ENCODE measurements around the gene SYF2.
A peak's percentile ranks its signal among the peaks of the same experiment; 100 is the strongest.
"Not testable (repeated sequence)": the region's sequence is repeated elsewhere in the genome, so short reads cannot be mapped to it uniquely, and the experiment has no call there.

The SYF2 gene

DNA sequence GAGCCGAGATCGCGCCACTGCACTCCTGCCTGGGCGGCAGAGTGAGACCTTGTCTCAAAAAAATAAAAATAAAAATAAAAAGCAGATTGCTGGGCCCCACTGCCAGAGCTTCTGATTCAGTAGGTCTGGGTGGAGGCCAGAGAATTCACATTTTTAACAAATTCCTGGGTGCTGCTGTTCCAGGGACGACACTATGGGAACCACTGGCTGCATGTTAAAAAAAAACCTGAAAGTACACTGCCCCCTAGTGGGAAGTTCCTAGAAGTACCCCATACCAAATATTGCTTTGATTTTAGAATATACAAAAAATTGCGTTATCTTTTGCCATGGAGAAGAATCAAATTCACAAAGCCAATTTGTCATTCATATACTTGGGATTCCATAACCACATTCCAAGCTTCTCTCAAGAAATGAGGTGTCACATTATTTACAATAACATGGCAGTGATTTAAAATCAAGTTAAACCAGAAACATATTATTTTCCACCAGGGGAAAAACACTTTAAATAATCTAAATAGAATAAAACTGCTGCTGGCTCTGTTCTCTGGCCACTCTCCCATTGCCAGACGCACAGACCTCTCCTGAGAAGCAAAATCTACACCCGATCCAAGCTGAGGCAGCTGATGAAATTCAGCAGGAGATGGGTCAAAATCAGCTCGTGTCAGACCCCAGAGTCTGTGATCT lies 27.4 kb downstream of the SYF2 start:
- DNase-seq: peak; percentile 40

DNA sequence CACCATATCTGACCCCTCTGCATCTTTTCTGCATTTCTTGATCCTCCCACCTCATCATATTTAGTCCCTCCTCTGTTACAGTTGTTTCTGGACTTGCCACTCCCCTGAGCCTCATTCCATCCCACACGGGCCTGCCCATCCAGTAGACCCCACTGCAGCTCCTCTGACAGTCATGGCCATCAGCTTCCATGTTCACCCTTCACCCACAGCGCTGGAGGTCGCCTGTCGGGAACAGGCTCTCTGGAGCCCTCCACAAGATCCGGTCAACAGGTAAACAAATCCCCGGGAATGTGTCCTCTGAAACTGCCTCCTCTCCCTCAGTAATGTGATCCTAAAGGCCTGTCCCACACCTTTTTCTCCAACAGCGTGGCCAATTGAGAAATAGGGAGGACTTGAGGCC lies 31.3 kb downstream of the SYF2 start:
- DNase-seq: no peak

DNA sequence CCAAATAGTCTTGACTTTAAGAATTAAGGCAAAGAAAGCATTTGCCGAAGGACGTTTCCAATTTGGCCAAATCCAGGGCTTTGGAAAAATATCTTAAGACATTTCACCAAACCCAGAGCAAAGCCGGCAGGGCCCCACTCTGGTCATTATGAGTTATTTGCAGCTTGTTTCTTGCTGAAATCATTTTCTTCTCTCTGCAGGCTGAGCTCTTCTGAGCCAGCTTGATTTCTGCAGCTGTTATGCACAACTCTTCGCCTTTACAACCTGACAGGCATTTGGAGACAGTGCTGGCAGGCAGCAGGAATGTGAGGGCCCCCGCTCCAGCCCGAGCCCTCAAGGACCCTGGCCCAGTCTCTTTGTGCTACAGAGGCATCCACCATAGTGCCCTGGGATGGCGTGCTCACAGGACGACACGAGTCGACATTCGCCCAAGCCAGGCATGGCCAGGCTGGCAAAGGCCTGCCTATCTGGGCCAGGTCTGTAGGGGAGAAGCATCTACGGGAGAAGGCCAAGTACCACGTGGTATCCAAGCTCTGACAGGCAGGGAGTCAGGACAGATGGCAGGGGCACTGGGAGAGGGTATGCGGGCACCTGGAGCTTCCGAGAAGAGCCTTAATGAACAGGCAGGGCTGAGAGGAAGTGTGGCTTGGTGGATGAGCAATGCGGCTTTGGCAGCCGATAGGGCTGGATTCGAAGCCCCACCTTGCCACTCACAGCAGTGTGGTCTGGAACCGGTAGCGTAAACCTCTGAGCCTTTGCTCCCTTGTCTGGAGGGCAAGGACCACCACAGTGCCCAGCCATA lies 32.3 kb downstream of the SYF2 start:
- no peak for DNase-seq

DNA sequence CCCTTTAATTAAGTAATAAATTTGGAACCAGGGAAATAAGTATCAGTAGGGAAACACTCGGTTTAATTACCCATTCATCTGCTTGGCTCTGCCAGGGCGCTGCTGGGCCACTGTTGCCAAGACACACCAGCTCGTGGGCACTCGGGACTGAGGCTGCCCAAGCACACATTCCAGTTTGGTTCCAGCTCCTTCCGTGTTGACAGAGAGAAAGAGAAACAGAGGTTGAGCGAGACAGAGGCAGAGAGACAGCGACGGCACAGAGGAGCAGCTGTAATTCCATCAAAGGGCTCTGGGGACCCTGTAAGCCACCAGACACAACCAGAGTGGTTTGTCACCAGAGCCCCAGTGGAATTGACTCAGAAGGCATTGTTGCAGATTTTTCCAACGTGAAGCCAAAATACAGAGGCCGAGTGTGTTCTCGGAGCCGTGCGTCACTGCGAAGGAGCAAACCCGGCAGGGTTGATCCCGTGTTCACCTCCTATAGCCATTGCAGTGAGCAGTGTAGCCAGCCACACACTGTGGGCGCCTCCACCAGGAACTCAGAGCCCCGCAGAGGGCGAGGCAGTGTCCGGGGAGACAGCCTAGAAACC lies 33.5 kb downstream of the SYF2 start:
- no peak for DNase-seq

DNA sequence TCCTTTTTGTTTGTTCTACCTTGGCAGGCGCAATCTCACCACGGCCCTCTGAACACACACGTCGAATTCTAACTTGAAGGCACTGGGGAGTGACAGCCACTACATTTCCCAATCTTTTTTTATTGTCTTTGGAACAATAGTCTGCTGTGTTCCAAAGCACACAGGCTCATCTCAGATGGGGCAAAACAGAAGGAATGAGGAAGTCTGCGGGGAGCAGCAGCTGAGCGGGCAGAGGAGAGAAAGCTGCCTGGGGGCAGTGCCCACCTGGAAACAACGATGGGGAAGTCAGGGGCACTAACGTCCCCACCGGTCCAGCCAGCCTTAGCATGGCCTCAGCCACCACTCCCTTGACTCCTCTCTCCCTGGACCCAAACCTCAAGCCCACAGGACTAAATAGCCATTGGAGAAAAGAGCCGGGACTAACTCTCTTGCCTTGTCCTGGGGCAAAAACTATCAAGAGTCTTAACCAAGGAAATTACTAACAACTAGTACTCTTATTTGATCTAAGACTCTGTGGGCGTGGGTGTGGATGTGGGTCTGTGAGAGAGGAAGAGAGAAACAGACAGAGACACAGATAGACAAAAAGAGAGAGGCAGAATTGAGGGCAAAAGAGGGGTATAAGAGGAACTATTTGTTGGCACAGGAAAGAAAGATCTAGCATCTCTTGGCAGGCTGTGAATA lies 34.2 kb downstream of the SYF2 start:
- no peak for DNase-seq

DNA sequence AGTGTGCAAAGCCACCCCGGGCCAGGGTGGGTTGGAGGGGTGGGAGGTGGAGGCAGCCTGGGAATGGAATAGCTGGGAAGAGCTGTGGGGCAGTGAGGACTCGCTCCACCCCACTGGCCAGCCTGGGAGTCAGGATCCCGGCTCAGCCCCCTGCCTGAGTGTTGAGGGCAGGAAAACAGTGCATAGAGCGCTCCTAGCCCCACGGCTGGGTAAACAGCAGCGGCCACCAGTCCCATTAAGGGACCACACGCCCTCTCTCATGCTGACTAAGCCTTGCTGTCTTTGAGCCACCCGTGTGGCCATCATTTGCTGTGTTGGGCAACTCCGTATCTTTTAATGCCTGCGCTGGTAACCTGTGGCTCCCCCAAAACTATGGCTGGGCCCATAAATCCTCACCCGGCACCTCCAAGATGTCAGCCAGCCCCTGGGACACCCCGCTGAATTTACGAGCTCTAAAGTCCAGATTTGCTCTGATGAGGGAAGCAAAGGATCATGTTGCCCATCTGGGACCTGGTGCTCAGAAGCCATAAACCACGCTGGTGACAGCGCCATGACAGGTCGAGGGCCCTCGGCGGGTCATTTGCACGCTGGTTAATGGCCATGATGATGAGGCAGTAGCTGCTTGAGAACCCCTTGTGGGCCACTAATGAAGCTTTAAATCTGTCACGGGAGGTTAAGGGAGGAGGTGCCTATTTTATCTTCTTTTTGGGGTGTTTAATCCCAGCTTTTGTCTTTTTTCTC lies 34.9 kb downstream of the SYF2 start:
- no peak for DNase-seq

DNA sequence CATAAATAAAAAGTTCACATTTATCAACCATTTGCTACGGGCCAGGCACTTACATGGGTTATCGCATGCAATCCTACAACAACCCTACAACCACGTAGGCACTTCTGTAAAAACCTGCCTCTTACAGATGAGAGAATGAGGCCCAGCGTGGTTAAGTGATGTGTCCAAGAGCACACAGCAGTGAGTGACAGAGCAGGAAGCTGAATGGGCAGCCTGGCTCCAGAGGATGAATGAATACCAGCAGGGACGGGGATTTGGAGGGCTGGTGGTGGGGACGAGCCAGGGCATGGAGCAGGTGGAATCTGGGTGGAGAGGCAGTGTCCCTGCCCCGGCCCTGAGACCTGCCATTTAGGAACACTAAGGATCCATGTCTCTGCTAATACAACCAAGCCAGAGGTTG lies 35.5 kb downstream of the SYF2 start:
- DNase-seq: no peak

DNA sequence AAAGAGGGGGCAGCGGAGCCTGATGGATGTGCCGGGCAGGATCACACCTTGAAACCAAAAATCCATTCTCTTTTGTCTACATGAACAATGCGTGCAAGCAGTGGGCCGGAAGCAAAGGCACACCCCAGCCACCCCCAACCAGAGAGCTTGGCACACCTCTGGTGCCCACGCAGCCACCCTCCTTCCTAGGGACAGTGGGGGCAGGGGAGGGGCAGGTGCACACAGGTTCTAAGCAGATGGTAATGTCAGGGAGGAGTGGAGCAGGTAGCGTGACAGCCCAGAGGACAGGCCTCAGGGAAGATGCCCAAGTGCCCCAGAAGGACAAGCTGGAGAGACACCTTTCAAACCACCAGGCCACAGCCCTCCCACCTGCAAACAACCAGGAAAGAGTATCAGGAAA lies 36.5 kb downstream of the SYF2 start:
- DNase-seq: no peak

DNA sequence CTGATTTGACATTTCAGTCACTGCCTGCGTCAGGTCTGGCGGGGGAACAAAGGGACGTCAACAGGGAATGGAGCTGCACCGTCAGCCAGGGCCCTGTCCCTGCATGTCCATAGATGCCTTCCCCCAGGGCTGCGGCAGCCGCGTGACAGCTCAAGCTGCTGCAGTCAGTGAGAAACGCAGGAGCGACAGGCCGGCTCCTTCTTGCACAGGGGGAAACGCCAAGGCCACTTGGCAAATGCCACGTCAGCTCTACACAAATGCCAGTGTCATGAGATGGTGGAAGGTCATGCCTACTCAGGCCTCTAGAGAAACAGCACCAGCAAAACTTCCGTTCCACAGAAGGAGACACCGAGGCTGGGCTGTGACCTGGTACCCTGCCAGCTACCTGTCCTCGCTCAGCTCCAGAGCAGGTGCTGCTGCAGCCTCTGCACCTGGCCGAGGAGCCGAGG lies 37.7 kb downstream of the SYF2 start:
- DNase-seq: no peak

DNA sequence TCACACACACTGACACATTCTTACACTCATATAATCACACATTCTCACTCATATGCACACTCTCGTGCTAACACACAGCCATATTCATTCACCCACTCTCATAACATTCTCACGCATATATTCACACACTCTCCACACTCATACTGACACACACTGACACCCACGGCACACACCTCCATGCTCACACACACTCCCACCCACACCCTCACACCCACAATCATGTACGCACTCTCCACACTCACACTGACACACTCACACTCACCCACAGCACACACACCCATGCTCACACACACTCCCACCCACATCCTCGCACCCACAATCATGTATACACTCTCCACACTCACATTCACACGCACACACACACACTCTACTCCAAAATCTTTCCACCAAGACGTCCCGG lies 38.2 kb downstream of the SYF2 start:
- no peak for DNase-seq

DNA sequence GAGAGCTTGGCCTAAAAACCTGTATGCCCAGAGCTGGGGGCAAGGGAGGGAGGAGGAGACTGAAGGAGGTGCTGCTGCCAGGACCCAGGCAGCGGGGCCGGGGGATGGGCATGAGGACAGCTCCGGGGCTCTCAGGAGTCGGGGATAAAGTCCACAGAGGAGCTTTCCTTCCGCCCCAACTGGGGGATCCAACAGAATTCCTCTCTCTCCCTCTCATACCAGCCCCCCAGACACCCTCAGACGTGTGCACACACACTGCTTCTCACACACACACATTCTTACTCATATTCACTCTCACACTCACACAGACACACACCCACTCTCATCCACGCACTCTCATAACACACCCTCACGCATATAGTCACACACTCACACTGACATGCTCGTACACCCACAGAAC lies 39.1 kb downstream of the SYF2 start:
- no peak for DNase-seq

DNA sequence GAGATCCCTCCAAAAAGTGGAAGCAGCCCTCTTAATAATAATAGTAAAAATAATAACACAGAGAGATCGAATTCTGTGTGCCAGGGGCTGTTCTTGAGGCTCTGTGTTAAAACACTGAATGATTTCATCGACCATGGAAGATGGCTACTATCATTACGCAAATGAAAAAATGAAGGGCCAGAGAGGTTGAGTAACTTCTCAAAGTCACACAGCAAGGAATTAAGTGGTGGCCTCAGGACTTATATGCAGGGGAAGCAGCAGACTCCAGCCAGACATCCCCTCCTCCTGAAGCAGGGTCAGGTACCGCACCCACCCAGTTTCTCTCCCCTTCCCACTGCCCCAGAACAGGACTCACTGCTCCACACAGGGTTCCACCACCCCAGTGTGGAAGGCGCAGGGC lies 40.1 kb downstream of the SYF2 start:
- DNase-seq: no peak

DNA sequence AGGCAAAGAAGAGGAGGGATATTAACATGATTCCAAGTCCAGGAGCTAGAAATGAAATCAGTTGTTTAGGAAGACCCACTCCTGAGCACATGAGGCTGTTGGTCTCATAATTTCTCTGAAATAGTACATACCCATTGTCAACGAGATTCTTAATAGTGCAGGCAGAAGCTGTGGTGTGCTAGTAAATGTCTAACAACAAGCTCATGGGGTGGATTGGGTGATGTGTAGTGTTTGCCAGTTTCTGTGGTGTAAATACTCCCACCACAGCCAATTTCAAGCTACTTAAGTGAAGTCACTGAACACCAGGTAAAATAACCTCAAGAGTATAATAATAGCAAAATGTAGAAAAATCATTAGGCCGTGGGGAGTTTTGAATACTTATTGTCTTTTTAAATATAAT lies 42.0 kb downstream of the SYF2 start:
- no peak for DNase-seq

DNA sequence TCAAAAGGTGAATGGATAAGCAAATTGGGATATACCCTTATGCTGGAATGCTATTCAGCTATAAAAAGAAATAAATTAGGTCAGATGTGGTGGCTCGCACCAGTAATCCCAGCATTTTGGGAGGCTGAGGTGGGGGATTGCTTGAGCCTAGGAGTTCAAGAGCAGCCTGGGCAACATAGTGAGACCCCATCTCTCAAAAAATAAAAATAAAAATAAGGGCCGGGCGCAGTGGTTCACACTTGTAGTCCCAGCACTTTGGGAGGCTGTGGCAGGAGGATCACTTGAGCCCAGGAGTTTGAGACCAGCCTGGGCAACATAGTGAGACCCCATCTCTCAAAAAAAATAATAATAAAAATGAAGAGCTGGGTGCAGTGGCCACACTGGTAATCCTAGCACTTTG lies 44.4 kb downstream of the SYF2 start:
- not testable (repeated sequence) for DNase-seq

DNA sequence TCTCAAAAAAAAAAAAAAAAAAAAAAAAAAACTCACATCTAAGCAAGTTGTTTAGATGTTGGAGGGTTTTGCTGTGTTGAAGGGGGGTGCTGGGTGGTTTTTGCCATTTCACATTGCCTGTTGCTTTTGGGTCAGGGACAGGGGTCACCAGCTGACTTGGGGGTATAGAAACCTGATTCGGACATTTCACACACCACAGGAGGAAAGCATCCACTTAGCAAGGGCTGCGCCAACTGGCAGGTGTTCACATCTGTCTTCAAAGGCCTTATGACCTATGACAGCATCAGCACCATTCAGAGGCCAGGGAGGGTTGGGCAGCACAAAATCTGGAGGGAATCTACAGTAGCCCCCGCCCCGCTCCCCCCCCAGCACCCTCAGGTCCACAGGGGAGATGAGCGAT lies 45.2 kb downstream of the SYF2 start:
- DNase-seq: no peak

DNA sequence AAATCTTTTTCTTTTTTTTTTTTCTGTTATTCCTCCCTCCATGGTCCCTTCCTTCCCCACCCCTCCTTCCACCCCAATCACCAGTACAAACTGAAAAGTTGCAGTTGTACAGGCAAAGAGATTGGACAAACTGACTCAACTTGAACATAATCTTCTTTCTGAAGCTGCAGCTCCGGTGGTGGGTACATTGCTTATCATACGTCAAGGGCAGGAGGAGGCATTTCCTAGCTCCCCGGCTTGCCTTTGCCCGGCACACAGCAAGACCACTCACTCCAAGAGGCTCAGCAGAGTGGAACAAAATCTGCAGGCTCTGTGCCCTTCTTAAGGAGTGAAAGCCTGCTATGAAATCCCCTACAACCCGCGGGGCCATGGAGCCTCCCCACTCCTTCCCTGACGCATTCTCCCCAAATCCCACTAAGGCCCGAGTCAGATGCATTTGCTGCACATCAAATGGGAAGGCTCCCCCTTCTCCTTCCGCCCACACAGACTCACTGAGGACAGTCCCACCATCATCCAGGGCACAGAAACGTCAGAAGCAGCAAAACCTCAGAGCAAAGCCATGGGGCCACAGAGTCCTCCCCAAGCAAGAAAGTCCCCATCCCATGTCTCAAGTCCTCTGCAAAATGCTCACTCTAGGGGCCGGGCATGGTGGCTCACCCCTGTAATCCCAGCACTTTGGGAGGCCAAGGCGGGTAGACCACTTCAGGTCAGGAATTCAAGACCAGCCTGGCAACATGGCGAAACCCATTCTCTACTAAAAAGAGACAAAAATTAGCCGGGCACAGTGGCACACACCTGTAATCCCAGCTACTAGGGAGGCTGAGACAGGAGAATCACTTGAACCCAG lies 45.9 kb downstream of the SYF2 start:
- DNase-seq: no peak

DNA sequence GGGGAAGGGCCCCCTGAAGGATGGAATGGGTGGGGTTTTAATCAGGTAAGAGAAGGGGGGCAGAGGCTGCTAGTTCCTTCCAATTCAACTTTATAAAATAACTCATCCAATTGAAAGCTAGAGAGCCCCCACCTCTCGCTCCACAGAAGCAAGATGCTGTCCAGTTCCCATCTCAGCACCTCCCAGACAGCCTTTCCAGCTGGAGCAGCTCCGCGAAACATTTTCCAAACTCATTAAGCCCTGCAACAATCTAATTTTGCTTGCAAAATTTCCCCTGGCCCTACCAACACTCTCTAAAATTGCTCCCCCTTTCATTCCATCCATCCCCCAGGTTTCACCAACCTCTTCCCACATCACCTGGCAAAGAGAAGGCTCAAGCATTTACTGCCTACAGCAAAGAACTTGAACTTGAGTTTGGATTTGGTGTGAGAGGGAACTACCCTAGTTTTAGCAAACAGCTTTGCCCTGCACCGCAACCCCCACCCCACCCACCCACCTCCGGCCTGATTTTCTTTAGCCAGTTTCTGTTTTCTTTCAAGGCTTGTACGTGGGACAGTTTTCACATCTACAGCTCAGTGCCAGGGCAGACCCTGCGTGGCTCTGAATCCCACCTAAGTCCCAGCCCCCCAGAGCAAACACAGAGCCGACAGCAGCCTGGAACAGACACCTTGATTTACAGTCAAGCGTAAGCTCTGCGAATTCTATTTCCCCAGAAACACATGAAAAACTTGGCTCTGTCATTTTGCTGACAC lies 46.7 kb downstream of the SYF2 start:
- no peak for DNase-seq

DNA sequence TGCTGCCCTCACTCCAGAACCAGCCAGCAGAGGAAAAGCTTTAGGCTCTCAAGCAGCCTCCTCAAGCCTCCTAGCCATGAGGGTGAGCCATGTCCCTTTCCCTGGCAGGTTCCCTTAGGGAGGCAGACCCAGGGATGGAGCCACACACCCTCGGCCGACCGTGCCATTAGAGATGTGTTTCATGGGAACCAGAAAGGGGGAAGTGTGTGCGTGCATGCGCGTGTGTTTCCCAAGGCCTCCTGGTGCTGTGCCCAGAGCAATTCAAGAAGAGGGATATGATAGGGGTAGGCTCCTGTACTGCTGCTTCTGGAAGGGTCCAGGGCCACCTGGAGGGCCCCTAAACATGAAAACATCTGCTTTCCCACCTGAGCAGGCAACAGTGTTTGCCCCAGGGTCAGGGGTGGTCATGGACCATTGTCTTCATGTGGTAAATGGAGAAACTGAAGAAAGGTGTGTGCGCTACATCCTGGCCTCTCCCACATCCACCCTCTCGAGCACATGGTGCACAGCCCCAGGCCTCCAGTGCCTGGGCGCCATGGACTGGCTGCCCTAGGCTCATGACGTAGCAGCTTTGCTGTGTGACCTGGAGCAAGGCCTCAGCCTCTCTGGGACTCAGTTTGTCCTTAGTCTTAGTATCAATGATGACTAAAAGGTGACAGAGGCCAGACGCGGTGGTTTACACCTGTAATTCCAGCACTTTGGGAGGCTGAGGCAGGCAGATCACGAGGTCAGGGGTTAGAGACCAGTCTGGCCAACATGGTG lies 48.1 kb downstream of the SYF2 start:
- no peak for DNase-seq

DNA sequence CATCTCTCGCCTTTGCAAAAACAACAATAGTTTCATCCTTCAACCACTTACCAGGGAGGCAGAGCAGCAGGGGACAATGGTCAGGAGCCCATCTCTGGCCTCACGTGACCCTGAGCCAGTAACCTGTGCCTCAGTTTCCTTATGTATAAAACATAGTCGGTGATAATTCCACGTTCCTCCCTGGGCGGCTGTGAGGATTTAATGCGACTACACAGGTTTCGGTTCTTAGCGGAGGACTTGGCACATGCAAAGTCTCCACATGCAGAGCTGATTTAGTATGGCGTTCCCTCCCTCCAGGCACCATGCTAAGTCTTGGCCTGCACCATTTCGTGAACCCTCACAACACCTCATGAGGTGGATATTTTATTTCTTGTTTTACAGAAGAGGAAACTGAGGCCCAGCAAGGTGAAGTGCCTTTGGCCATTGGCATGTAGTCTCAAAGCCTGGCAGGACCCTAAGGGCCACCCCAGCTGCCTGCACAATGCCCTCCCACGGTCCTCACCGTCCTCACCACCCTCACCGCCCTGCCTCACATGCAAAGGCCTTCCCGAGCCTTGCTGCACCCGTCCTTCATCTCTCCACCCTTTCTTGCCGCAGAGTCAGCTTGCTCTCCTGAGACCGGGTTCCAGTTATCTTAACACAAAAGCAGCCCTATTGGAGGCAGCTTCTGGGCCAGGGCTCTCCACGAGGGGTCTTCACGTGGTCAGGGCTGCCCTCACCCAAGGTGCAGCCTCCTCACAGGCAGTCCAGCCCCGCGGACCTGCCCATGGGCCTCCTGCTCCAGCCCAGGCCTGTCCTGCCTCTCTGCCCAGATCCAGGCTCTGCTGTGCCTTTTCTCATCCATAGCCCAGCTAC lies 48.9 kb downstream of the SYF2 start:
- no peak for DNase-seq
